Myocyte (in vitro differentiated cells): Measurements from ENCODE around the gene IGFLR1. TPM values are rescaled to one million over a fixed set of nuclear protein-coding genes. Genes with fewer than 3 reads are reported as not detected.
"Not testable (repeated sequence)": the region's sequence is repeated elsewhere in the genome, so short reads cannot be mapped to it uniquely, and the experiment has no call there.

Source experiments
- DNase-seq: peaks from one replicate; pipeline ENCODE4 v3.0.0-alpha.2; 2012; ENCODE audit warnings: low read depth
- total RNA-seq: library from RNA; depleted of rRNA; stranded (reverse); fragments of >200 nt; gene quantifications from 2 replicates; pipeline ENCODE4 v1.2.3, GENCODE V29; 2014

IGFLR1 gene
- total RNA-seq, 1 donor from 2014 or later = 4.8 TPM

- no peak for DNase-seq
Measured at GRCh38 chr19:35777086-35777841, 35.0 kb upstream of the IGFLR1 start.

GRCh38 chr19:35776102-35776788, 34.0 kb upstream of the IGFLR1 start:
- DNase-seq = no peak

- peak; percentile 99 for DNase-seq
Measured at GRCh38 chr19:35775298-35776101, 33.2 kb upstream of the IGFLR1 start, which contains the start of gene ARHGAP33. Gene ARHGAP33, plus strand, starts transcription at chr19:35775564. Its CDS starts 95 bp downstream, at chr19:35775659.

GRCh38 chr19:35775046-35775297, 32.7 kb upstream of the IGFLR1 start:
- DNase-seq = no peak

GRCh38 chr19:35774274-35775045, 32.2 kb upstream of the IGFLR1 start:
- no peak for DNase-seq

GRCh38 chr19:35773020-35773806, 31.0 kb upstream of the IGFLR1 start:
- DNase-seq = no peak

- not testable (repeated sequence) for DNase-seq
Measured at GRCh38 chr19:35772362-35772761, 30.1 kb upstream of the IGFLR1 start.

GRCh38 chr19:35768082-35768421, 25.8 kb upstream of the IGFLR1 start:
- no peak for DNase-seq

- no peak for DNase-seq
Measured at GRCh38 chr19:35767288-35768081, 25.2 kb upstream of the IGFLR1 start.

- DNase-seq = no peak
Measured at GRCh38 chr19:35766571-35767104, 24.4 kb upstream of the IGFLR1 start.

- no peak for DNase-seq
Measured at GRCh38 chr19:35764432-35765315, 22.4 kb upstream of the IGFLR1 start.

GRCh38 chr19:35760711-35761349, 18.6 kb upstream of the IGFLR1 start:
- DNase-seq = no peak

GRCh38 chr19:35759697-35760096, 17.4 kb upstream of the IGFLR1 start:
- DNase-seq = no peak

GRCh38 chr19:35757749-35758608, 15.7 kb upstream of the IGFLR1 start, which contains the start of gene PROSER3:
Gene PROSER3, plus strand, starts transcription at chr19:35758176. Its CDS starts 40 bp downstream, at chr19:35758216.
- peak; percentile 100 for DNase-seq

GRCh38 chr19:35757231-35757748, 15.0 kb upstream of the IGFLR1 start:
- peak; percentile 91 for DNase-seq

- DNase-seq = no peak
Measured at GRCh38 chr19:35756377-35757230, 14.4 kb upstream of the IGFLR1 start, which contains the start of gene HSPB6. Gene HSPB6, minus strand, starts transcription at chr19:35757029. Its CDS starts 21 bp downstream, at chr19:35757008.
